Measurements from ENCODE around the gene RAPGEF4.

GRCh38 chr2:172888714-172889669 lies 153.3 kb downstream of the RAPGEF4 start:
- TF ChIP-seq TCF7L2 (IDR thresholded peaks at IDR 0.05; ENCODE audit: low read depth, low read length) = no peak
- no peak for TF ChIP-seq CTCF (IDR thresholded peaks at IDR 0.05)
- no peak for TF ChIP-seq REST (IDR thresholded peaks at IDR 0.05; ENCODE audit: insufficient read depth in 1 of 2, low read depth in 2 of 2, low read length in 1 of 2)
- no peak for TF ChIP-seq POLR2AphosphoS5 (IDR thresholded peaks at IDR 0.05; ENCODE audit: low read depth, low read length)
- TF ChIP-seq SIN3A (IDR thresholded peaks at IDR 0.05; ENCODE audit: borderline replicate concordance, insufficient read depth, low read depth, low read length) = no peak

Measured in Panc1 (cell line).